Vagina (tissue), 2 donors: Measurements from ENCODE around the gene ERC2.

ENCODE experiments used
- CTCF ChIP-seq, 3 experiments: fragments of 450-650 bp in 2 of 3; fragments of 200-600 bp in 1 of 3; sonication (generic) in 1 of 3; IDR thresholded peaks; one replicate each; pipeline ENCODE4 v1.5.1; 2017 to 2019; ENCODE audit warnings: antibody characterized with exemption in 3 of 3, mild to moderate bottlenecking in 2 of 3, moderate library complexity in 2 of 3
- POLR2AphosphoS5 ChIP-seq, 2 donors: sonication (generic); formaldehyde crosslinking; IDR thresholded peaks; one replicate each; pipeline ENCODE4 v1.9.0; 2017; ENCODE audit warnings: antibody characterized with exemption in 2 of 2, mild to moderate bottlenecking in 2 of 2, low read depth in 1 of 2; ENCODE audit not compliant: insufficient read depth in 1 of 2

- no peak for TF ChIP-seq CTCF (IDR thresholded peaks at IDR 0.05)
- TF ChIP-seq POLR2AphosphoS5 (IDR thresholded peaks at IDR 0.05; ENCODE audit: insufficient read depth in 1 of 2, low read depth in 1 of 2), result no peak
These were observed 343.7 kb downstream of the ERC2 start for GRCh38 chr3:56124546-56124945.
